ENCODE data around the gene RNASE1.
"Not testable (repeated sequence)": the region's sequence is repeated elsewhere in the genome, so short reads cannot be mapped to it uniquely, and the experiment has no call there.

Gene RNASE1

DNA sequence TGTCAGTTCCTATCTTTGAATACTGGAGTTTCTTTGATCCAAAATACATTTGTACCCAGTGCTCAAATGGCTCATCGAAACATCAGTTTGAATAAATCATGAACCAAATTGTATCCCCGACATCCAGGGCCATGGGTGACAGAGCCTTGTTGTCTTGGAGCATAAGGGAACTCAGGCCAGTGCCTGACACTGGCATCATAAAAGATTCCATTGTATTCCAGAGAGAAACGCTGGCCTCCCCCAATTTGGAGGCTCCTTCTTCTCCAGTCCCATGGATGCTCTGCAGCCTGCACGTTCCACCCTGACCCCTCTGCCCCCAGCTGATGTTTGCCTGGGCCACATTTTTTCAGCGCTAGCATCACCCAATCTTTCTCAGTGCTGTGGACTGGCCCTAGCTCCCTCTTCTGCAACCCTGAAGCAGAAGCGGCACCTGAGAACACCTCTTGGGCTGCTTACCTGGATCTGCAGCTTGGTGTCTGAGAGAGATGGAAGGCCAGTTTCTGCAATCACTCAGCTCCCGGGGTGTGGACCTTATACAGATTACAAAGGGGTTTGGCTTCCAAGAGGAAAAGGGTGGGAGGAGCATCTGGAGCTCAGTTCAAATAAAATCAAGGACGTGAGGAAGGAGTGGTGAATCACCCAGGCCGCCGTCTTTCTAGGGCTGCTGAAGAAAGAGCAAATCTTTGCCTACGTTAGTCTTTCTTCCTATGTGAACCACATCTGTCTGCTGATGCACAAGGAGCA is at the start of gene RNASE1:
TSS of gene RNASE1 (minus strand) at position 504 of the 744 bp plus-strand sequence. CDS start 776 bp downstream, outside the sequence.
- DNase-seq (ENCODE audit: extremely low read depth in 1 of 2, low read depth in 1 of 2), result no peak

DNA sequence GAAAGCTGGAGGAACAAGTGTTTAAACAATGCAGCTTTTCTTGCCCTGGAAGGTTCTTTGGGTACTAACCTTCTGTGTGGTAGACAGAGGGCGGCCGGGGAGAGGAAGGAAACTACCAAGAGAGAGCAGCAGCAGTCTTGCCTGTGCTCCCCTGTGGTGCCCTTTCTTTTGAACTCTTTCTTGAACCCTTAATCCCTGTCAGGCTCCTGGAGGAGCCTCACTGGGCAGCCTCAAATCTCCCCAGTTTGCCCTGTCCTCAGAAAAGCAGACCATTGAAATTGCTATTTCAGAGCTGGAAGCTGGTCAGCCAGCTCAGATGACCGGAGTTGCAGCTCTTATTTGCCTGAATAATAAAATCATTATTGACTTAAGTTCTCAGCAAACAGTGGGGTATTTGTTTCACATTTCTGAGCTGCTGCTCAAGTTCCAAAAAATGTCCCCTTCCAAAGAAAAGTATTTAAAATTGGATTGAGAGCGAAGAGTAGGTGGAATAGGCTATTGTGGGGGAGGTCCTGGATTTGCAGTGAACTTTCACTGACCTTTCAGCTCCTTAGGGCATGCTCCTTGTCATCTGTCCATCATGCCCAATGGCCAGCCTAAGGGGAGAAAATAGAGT is 46.4 kb upstream of the RNASE1 start:
- no peak for DNase-seq (ENCODE audit: extremely low read depth in 1 of 2, low read depth in 1 of 2)

DNA sequence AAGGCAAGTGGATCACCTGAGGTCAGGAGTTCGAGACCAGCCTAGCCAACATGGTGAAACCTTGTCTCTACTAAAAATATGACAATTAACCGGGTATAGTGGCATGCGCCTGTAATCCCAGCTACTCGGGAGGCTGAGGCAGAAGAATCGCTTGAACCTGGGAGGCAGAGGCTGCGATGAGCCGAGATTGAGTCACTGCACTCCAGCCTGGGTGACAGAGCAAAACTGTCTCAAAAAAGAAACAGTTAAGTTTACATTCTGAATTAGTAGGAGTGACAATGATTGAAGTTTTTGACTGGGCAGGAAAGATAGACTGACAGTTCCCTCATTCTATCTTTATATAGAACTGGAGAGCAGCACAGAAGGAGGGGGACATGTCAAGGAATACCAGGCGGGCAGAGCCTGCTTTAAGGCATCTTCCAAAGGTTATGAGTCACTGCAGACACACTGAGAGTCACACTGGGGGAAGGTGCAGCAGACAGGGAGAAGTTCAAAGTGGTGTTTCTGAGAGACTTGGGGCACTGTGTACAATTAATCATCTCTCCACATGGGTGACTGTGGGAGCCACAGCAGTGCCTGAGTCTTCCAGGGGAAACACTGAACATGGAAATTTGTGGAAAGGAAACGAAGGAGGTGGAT is 45.8 kb upstream of the RNASE1 start:
- DNase-seq (ENCODE audit: extremely low read depth in 1 of 2, low read depth in 1 of 2), result no peak

DNA sequence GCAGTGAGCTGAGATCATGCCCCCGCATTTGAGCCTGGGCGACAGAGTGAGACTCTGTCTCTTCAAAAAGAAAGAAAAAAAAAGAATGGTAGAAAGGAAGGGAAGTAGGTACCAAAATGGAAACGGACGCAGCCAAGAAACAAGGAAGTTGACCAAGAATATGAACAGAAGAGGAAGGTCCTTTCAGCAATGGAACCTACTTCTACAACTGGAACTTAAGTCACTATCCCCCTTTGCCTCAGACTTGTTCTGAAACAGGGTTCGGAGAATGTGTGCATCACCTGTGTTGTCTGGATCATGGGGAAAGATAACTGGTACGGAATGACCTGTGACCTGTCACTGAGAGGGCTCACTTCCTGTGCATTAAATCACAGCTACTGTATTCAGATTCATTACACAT is 43.9 kb upstream of the RNASE1 start:
- no peak for DNase-seq (ENCODE audit: extremely low read depth in 1 of 2, low read depth in 1 of 2)

DNA sequence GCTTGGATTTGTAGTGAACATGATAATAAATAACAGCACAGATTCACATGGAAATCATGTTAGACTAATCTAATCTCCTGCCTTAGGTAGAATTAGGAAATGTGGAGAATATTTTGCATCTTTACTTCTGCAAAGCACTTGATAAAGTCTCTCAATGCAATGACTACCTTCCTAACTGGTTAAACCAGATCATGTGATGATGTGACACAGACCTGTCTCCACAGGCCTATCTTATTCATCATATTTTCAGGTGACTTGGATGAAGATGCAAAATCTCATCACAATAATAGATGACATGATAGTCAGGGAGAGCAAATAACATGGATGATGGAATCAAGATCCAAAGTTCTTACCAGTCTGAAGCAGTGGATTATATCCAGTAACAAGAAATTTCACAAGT is 38.5 kb upstream of the RNASE1 start:
- no peak for DNase-seq (ENCODE audit: extremely low read depth in 1 of 2, low read depth in 1 of 2)

DNA sequence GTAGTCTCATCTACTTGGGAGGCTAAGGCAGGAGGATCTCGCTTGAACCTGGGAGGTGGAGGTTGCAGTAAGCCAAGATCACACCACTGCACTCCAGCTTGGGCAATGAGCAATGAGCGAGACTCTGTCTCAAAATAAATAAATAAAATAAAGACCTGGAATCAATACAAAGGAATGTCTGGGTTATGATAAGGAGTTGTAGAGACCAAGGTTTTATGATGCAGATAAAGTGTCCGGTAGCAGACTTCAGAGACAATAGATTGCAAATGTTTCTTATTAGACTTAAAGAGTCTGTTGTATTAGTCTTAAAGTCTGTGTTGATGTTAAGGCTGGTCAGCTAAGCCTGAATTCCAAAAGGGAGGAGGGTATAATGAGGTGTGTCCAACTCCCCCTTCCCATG is 35.2 kb upstream of the RNASE1 start:
- DNase-seq (ENCODE audit: extremely low read depth in 1 of 2, low read depth in 1 of 2), result no peak

DNA sequence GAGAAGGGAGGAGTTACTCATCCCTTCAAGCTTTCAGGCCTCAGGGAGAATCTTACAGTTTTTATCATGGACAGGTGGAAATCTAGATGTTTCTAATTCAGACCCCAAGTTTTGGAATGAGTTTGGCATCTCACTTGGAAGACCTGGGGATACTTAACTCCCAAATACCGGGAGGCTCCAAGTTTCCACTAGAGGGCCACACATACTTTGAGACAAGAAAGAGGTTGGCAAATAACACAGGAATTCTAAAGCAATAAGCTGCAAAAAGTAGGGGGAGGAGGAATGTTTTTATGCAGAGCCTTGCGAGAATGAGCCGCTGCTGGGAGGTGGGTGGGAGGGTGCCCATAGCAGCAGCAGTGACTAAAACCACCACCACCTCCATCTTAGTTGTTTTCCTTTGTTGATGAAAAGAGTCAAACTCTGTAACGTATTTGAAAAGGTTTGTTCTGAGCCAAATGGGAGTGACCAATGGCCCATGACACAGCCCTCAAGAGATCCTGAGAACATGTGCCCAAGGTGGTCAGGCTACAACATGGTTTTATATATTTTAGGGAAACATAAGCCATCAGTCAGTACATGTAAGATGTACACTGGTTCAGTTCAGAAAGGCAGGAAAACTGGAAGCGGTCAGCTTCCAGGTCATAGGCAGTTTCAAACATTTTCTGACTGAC is 34.2 kb upstream of the RNASE1 start:
- no peak for DNase-seq (ENCODE audit: extremely low read depth in 1 of 2, low read depth in 1 of 2)

DNA sequence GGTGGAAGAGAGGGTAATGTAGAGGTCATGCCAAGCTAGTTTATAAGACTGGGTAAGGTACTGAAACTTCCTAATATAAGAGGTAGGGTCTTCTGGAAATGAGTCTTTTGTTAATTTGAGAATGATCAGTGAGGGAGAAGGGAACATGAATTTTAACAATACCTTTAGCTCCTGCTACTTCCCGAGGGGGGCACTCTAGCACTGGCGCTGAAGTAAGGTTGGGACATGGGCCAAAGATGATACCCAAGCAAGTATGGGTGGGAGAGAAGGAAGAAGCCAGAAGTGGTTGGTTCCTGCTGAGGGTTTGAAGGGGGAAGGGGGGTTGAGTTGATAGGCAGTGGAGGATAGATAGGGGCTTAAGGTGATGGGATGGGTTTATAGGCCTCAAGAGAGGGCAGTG is 32.3 kb upstream of the RNASE1 start:
- no peak for DNase-seq (ENCODE audit: extremely low read depth in 1 of 2, low read depth in 1 of 2)

DNA sequence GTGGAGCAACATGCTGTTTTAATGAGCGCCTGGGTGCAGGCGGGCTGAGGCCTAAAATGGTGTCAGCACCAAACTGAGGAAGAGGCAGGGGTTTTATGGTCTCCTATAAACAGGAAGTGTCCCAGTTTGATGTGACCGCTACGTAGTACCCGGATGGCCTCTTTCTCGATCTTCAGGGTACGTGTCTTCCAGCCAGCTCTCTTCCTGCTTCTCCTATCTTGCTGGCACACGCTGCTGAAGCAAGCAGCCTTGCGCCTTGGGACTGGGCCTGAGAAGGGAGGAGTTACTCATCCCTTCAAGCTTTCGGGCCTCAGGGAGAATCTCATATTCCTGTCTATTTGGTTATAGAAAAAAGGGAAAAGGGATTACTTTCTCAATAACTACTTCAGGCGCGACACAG is 28.2 kb upstream of the RNASE1 start:
- no peak for DNase-seq (ENCODE audit: extremely low read depth in 1 of 2, low read depth in 1 of 2)

DNA sequence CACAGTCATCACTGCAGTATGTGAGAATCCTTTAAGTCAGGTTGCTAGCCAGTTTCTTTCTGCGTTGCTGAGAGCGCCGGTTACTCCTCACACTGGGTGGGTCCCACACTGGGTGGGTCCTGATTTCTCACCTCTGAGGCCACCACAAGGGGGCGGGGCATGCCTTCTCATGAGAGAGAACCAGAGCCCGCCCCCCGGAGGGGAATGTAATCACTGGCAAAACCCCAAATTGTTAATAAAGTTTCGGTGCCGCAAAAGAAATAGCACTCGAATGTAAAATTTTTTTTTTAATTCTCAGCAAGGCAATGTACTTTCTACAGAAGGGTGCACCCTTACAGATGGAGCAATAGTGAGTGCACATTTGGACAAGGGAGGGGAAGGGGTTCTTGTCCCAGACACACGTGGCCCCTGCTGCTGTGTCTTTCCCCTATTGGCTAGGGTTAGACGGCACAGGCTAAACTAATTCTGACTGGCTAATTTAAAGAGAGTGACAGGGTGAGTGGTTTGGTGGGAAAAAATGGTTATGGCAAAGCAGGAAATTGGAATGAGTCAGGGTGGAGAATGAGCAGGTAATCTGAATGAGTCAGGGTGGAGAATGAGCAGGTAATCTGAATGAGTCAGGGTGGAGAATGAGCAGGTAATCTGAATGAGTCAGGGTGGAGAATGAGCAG is 25.5 kb upstream of the RNASE1 start:
- not testable (repeated sequence) for DNase-seq (ENCODE audit: extremely low read depth in 1 of 2, low read depth in 1 of 2)

DNA sequence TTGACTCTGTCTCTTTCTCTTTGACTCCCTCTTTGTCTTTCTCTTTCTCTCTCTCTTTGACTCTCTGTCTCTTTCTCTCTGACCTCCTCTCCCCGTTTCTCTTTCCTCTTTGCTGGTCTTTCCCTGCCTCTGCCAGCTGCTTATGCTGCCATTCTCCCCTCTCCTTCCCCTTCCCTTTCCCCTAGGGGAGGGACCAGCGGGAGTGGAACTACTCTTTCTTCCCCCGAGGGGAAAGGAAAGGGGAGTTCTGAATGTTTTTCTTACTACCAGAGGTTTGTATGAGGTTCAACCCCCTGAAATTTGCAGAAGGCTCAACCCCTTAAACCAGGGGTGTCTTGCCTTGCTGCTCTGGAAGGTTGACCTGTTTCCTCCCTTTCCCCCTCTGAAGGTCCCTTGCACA is 24.7 kb upstream of the RNASE1 start:
- no peak for DNase-seq (ENCODE audit: extremely low read depth in 1 of 2, low read depth in 1 of 2)

DNA sequence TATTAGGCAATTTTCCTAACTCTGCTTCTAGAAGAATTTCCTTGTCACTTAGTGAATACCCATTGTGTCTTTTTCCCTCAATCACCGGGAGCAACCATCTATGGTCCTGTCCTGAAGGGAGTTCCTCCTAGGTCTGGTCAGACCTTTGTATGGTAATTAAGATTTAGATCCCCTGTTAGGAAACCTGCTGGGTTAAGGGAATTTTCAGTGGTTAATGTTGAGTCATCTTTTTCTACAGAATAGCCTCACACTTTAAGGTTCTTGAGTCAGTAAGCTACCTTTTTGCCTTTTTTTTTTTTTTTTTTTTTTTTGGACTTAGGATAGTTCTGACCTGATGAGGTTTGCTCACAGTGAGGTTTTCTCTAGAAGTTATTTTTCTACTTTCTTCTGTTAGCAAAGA is 24.0 kb upstream of the RNASE1 start:
- DNase-seq (ENCODE audit: extremely low read depth in 1 of 2, low read depth in 1 of 2), result not testable (repeated sequence)

DNA sequence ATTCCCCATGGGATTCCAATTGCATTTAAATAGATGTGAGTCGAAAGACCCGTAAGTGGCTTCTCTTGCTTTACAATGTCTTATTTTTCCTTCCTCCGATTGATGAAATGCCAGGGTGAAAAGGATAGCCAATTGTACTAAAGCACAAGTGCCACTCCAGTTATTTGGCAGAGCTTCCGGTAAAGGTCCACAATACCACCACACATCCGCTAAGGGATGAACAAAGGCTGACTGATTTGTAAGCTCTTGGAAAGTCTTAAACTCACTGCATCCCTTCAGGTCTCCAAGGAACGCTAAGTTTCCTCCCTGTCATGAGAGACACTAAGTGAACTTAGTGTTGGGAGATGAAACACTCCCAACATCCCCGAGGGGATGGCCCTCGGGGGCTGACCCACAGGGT is 21.2 kb upstream of the RNASE1 start:
- DNase-seq (ENCODE audit: extremely low read depth in 1 of 2, low read depth in 1 of 2), result no peak

DNA sequence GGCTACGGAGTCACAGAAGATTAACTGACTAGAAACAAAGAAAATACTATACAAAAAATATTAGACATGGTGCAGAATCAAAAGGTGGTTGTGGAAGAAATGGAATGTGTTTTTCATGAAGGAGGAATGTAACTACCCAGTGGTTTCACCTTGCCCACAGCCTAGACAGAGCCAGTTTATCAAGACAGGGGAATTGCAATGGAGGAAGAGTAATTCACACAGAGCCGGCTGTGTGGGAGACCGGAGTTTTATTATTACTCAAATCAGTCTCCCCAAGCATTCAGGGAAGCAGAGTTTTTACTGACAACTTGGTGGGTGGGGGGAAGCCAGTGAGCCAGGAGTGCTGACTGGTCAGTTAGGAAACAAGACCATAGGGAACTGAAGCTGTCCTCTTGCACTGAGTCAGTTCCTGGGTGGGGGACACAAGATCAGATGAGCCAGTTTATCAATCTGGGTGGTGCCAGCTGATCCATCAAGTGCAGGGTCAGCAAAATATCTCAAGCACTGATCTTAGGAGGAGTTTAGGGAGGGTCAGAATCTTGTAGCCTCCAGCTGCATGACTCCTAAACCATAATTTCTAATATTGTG is 19.0 kb upstream of the RNASE1 start:
- not testable (repeated sequence) for DNase-seq (ENCODE audit: extremely low read depth in 1 of 2, low read depth in 1 of 2)

DNA sequence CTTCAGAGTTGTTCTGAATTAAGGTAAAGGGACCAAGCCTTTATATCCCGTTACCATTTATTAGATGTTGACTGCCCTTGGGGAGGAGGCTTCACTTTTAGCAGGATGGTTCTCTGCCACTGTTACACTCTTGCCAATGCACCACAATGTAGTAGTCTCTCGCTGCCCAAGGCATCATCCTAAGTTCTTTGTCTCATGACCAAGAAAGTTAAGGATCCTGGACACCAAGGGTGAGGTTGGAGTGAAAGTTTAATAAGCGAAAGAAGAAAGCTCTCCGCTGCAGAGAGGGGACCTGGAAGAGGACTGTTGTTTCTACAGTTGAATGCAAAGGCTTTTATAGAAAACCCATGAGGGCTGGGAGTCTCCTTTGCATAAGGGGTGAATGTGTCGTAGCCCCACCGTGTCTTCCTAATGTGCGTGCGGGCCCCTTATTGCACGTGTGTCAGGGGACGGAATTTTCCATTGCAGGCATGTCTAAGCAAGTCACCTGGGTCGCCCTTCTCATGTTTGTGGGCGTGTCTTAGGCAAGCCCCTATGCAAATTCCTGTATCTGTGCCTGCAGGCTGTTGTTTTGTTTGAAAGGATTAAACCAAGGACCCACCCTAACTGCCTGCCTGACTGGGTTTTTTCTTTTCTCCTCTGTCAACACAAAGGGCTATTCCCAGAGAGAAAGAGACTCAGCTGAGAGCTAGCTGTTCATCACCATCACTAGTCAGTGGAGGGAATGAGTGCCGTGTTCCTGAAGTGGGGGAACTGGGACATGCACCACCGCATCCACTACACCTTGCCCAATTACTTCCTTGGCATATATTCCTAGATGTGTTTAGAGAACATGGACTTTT is 17.6 kb upstream of the RNASE1 start:
- no peak for DNase-seq (ENCODE audit: extremely low read depth in 1 of 2, low read depth in 1 of 2)

DNA sequence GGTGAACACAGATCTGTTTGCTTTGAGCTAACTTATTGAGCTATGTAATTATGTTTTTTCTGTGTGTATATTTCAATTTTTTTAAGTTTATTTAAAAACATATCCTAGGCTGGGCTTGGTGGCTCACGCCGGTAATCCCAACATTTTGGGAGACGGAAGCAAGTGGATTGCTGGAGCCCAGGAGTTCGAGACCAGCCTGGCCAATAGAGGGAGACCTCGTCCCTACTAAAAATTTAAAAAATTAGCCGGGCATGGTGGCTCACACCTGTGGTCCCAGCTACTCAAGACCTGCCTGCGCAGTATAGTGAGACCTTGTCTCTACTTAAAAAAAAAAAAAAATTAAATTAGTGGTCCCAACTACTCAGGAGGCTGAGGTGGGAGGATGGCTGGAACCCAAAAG is 16.2 kb upstream of the RNASE1 start:
- DNase-seq (ENCODE audit: extremely low read depth in 1 of 2, low read depth in 1 of 2), result no peak

DNA sequence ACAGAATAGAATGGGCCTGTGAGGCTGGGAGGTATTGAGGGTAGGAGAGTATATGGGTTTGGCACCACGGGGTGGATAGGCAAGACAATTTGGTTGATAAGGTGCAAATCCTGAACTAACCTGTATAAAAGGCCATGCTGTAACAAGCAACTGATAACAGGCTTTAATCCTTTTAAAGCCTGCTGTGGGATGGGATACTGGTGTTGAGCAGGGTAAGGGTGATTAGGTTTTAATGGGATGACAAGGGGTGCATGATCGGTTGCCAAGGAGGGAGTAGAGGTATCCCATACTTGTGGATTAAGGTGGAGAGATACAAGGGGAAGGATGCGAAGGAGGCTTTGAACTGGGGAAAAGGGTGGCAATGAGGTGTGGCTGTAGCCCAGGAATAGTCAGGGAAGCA is 13.3 kb upstream of the RNASE1 start:
- not testable (repeated sequence) for DNase-seq (ENCODE audit: extremely low read depth in 1 of 2, low read depth in 1 of 2)

DNA sequence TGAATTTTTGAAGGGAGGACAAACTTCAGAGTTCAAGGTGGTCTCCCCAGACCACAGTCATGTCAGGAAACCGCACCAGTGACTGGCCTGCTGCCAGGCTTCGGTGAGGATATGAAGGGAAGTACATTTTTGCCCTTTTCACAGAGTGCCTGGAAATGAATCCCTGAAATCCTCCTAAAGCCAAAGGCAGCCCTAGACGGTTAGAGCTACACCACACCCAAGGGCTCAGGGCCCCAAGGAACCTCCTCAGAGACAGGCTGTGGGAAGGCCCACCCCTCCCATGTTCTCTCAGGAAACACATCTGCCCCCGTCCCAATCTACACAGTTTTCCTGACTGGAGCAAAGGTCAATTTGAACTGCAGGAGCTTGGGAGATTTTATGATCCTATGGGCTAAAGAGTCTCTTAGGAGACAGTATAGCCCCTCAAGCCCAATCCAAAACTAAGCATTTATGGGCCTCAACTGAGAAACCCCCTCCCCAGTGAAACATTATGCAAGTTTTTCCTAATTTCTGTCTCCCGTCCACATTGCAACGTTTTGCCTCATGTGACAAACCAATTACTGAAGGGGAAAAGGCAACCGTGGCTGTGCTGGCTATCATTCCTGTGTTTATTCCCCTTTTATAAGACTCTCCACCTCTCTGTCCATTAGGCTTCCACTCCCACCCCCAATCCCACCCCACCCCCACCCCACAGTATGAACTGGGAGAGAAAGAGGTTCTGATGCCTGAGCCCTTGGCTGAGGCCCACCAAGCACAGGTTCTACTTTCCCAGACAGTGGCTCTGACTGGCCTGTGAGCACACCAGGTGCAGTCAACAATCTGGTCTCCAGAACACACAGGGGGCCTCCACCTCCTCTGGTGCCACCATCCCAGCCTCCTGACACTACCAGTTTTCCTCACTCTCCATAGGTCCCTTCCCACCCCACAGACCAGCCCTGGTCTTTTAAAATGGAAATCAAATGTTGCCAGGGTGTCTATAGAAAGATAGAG is 9.6 kb upstream of the RNASE1 start:
- no peak for DNase-seq (ENCODE audit: extremely low read depth in 1 of 2, low read depth in 1 of 2)

DNA sequence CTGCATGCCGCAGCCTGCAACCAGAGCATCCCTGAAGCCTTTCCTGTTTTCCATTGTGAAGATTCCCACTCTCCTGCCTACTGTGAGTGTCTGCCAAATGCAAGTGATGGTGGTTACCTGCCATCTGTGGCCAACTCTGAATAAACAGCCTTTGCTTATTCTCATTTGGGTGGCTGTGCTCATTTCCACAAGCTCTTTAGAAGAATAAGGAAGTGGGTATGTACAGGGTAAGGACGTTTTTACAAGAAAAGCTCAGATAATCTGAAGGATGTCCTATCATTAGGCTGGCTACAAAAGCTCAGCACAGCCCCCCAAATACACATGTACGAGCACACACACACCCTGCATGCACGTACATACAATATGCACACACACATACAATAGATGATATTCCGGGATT is 7.3 kb upstream of the RNASE1 start:
- DNase-seq (ENCODE audit: extremely low read depth in 1 of 2, low read depth in 1 of 2), result no peak
